B cell (primary cell): Measurements from ENCODE around the gene XYLT1. TPM values are rescaled to one million over a fixed set of nuclear protein-coding genes. Genes with fewer than 3 reads are reported as not detected.

Experiments
- ATAC-seq: fragments of 200-7000 bp; cut with Tn5 transposase; one replicate; pipeline ENCODE4 v1.10.0; 2021; ENCODE audit warnings: low read depth, mild to moderate bottlenecking, moderate number of reproducible peaks, moderate library complexity
- CTCF ChIA-PET: fragments of 350-600 bp; sonication (Branson Sonifier 250); formaldehyde crosslinking; loops from one replicate; lab custom pipeline; 2021; ENCODE audit warnings: antibody characterized with exemption, inconsistent platforms; lab: Charles Lee
- POLR2A ChIA-PET: fragments of 350-600 bp; sonication (Branson Sonifier 250); formaldehyde crosslinking; loops from one replicate; lab custom pipeline; 2021; ENCODE audit warnings: antibody characterized with exemption; lab: Charles Lee
- DNase-seq: peaks from one replicate; pipeline ENCODE4 v3.0.0; 2013
- H2AFZ ChIP-seq: 2 replicates; pipeline ENCODE4 v1.6.1; 2012; ENCODE audit warnings: mild to moderate bottlenecking, low read depth, low read length; ENCODE audit not compliant: insufficient read depth, poor library complexity, severe bottlenecking
- H3K27ac ChIP-seq, 2 donors: 1 replicate in 1 of 2; 2 replicates in 1 of 2; pipeline ENCODE4 v1.5.1; 2012 to 2013; ENCODE audit warnings: low read length in 2 of 2, mild to moderate bottlenecking in 2 of 2, moderate library complexity in 1 of 2
- H3K27me3 ChIP-seq, 4 experiments: fragments of 200-600 bp in 1 of 4; sonication (generic) in 1 of 4; replicated peaks in 1 of 4; 1 replicate in 2 of 4; 2 replicates in 2 of 4; pipeline versions ENCODE4 v1.6.1 to v1.7.0; 2013 to 2016; ENCODE audit warnings: low read length in 3 of 4, mild to moderate bottlenecking in 2 of 4, mixed read lengths in 1 of 4, moderate library complexity in 1 of 4; ENCODE audit not compliant: insufficient read depth in 4 of 4, control insufficient read depth in 3 of 4; ENCODE audit errors: control extremely low read depth in 1 of 4
- H3K36me3 ChIP-seq, 2 experiments: replicated peaks in 1 of 2; 1 replicate in 1 of 2; 2 replicates in 1 of 2; pipeline versions ENCODE4 v1.6.1 to v1.7.1; 2013; ENCODE audit warnings: low read length in 1 of 2; ENCODE audit not compliant: insufficient read depth in 2 of 2, control insufficient read depth in 1 of 2; ENCODE audit errors: control extremely low read depth in 1 of 2, extremely low read depth in 1 of 2
- H3K4me1 ChIP-seq, 2 donors: fragments of 200-600 bp in 1 of 2; sonication (generic) in 1 of 2; 1 replicate in 1 of 2; 2 replicates in 1 of 2; pipeline versions ENCODE4 v1.5.1 to v1.6.1; 2013 to 2017; ENCODE audit warnings: low read length in 2 of 2; ENCODE audit not compliant: control insufficient read depth in 2 of 2, insufficient read depth in 2 of 2
- H3K4me2 ChIP-seq: replicated peaks from 2 replicates; pipeline ENCODE3; 2012; ENCODE audit warnings: mild to moderate bottlenecking, low read depth, low read length; ENCODE audit not compliant: poor library complexity, severe bottlenecking
- H3K4me3 ChIP-seq, 5 experiments: fragments of 200-600 bp in 1 of 5; sonication (generic) in 1 of 5; 1 replicate in 3 of 5; 2 replicates in 2 of 5; pipeline versions ENCODE4 v1.5.1 to v1.7.0; 2011 to 2016; ENCODE audit warnings: low read length in 4 of 5, mild to moderate bottlenecking in 4 of 5, low read depth in 2 of 5, control low read depth in 1 of 5, moderate library complexity in 1 of 5; ENCODE audit not compliant: insufficient read depth in 1 of 5; ENCODE audit errors: control extremely low read depth in 1 of 5, extremely low read depth in 1 of 5
- H3K79me2 ChIP-seq: fragments of 200-600 bp; sonication (generic); one replicate; pipeline ENCODE4 v1.6.0; 2016; ENCODE audit warnings: low read length; ENCODE audit not compliant: control insufficient read depth, insufficient read depth
- H3K9ac ChIP-seq: fragments of 200-600 bp; sonication (generic); 2 replicates; pipeline ENCODE4 v1.6.1; 2017; ENCODE audit warnings: mild to moderate bottlenecking, low read length, moderate library complexity
- H3K9me3 ChIP-seq, 3 donors: one replicate each; pipeline versions ENCODE4 v1.6.1 to v1.7.1; 2013; ENCODE audit warnings: low read length in 2 of 3; ENCODE audit not compliant: control insufficient read depth in 2 of 3, insufficient read depth in 1 of 3; ENCODE audit errors: control extremely low read depth in 1 of 3
- H4K20me1 ChIP-seq: 2 replicates; pipeline ENCODE4 v1.6.0; 2012; ENCODE audit warnings: mild to moderate bottlenecking, low read length; ENCODE audit not compliant: insufficient read depth, control insufficient read depth, poor library complexity, severe bottlenecking
- H3K27ac Mint-ChIP-seq: one replicate; pipeline ENCODE4 v1.8.0; 2021; ENCODE audit warnings: mixed read lengths
- H3K27me3 Mint-ChIP-seq: one replicate; pipeline ENCODE4 v1.8.0; 2021; ENCODE audit warnings: mixed read lengths
- H3K4me1 Mint-ChIP-seq: one replicate; pipeline ENCODE4 v1.8.0; 2021; ENCODE audit warnings: mixed read lengths
- H3K4me3 Mint-ChIP-seq: one replicate; pipeline ENCODE4 v1.8.0; 2021; ENCODE audit warnings: mixed read lengths
- H3K9me3 Mint-ChIP-seq: one replicate; pipeline ENCODE4 v1.8.0; 2022; ENCODE audit warnings: mixed read lengths; ENCODE audit not compliant: insufficient read depth
- CTCF ChIP-seq: fragments of 200-600 bp; IDR thresholded peaks from one replicate; pipeline ENCODE4 v1.8.0; 2022; ENCODE audit warnings: antibody characterized with exemption, mild to moderate bottlenecking
- EZH2 ChIP-seq: IDR thresholded peaks from 2 replicates; pipeline ENCODE4 v1.6.1; 2012; ENCODE audit warnings: borderline replicate concordance, low read depth, mild to moderate bottlenecking, moderate library complexity, low read length; ENCODE audit not compliant: insufficient read depth, poor library complexity, severe bottlenecking
- WGBS: methylation state at CpG from one replicate; pipeline ENCODE4 v1.1.5; 2013; ENCODE audit warnings: missing lambda C conversion rate; ENCODE audit not compliant: insufficient coverage; 5-methylcytosine and 5-hydroxymethylcytosine counted together
- intact Hi-C: fragments of 100-400 bp; cut with micrococcal nuclease; formaldehyde crosslinking; loops from one replicate; pipeline ENCODE4 v1.10.0; 2022
- polyA plus RNA-seq: library from polyadenylated mRNA; depleted of rRNA; stranded (reverse); fragments of >200 nt; gene quantifications from 2 replicates; pipeline ENCODE4 v1.2.3, GENCODE V29; 2012
- total RNA-seq, 2 donors: library from RNA; stranded (reverse); fragments of 120-200 nt in 1 of 2; gene quantifications; 1 replicate in 1 of 2; 2 replicates in 1 of 2; pipeline versions ENCODE4 v1.2.3 to v1.2.4, GENCODE V29; 2013 to 2022

XYLT1 gene
- total and polyA plus RNA-seq, 2 donors (not counting 1 experiment from before 2014, with no cell fraction given), result 8.7 to 59.6 TPM

- Histone ChIP-seq H3K27me3 (no peaks in the 10 kb centered on the region), H3K4me3 (peak overlapping the region in 4 of 5 experiments; percentile 23 to 48 (median 34)), H3K4me1 (peaks cover 64 to 79% of the 10 kb centered on the region in 2 donors), H3K79me2 (peaks cover 90% of the 10 kb centered on the region), H4K20me1 (no peaks in the 10 kb centered on the region), H3K36me3 (peaks cover 0 to 5% of the 10 kb centered on the region in 2 experiments), H2AFZ (peak overlapping the region; percentile 56), H3K4me2 (peak overlapping the region; percentile 82), H3K9ac (peak overlapping the region; percentile 55), H3K27ac (peak overlapping the region; percentile 72 to 73), H3K9me3 (peaks cover 0 to 3% (median 0%) of the 10 kb centered on the region in 3 donors)
- Mint-ChIP-seq H3K27ac (peak overlapping the region; percentile 97), H3K9me3 (no peaks in the 10 kb centered on the region), H3K27me3 (no peaks in the 10 kb centered on the region), H3K4me3 (peak overlapping the region; percentile 91), H3K4me1 (peaks cover 72% of the 10 kb centered on the region)
- ChIA-PET CTCF (interaction anchor here (0.9 to 3.5 kb wide), 9 partner anchors 25 to 136 kb away, joined by 3 to 30 read pairs (median 8); no protein-coding TSS in a partner anchor), POLR2A (interaction anchor here (0.7 kb wide), 1 partner anchor 39 kb away, joined by 3 read pairs; no protein-coding TSS in a partner anchor)
- DNase-seq, result no peak
- no peak for TF ChIP-seq EZH2
- TF ChIP-seq CTCF, result no peak
- WGBS, result 82% methylated on average over 7 of the region's 8 CpGs
- intact Hi-C loops, result no loop called here
- ATAC-seq, result no peak
Observed at GRCh38 chr16:17414916-17415315, 55.8 kb downstream of the XYLT1 start.

- H3K9me3 ChIP-seq, result peaks cover 0 to 3% (median 0%) of the 10 kb centered on the region in 3 donors
- ATAC-seq, result peak; percentile 48
- H3K4me3 Mint-ChIP-seq, result peak overlapping the region; percentile 91
- no peaks in the 10 kb centered on the region for H3K27me3 Mint-ChIP-seq
- H3K4me1 Mint-ChIP-seq, result peaks cover 75% of the 10 kb centered on the region
- H3K4me3 ChIP-seq, result peak overlapping the region in 4 of 5 experiments; percentile 23 to 48 (median 34)
- H3K27ac Mint-ChIP-seq, result peak overlapping the region; percentile 97
- no peaks in the 10 kb centered on the region for H4K20me1 ChIP-seq
- H3K79me2 ChIP-seq, result peaks cover 92% of the 10 kb centered on the region
- 0% methylated on average over 3 of the region's 8 CpGs for WGBS
- TF ChIP-seq EZH2 (no peak), CTCF (no peak)
- peak overlapping the region; percentile 72 to 73 for H3K27ac ChIP-seq
- ChIA-PET POLR2A (no interaction called here), CTCF (interaction anchor here (0.7 to 3.5 kb wide), 8 partner anchors 19 to 136 kb away, joined by 3 to 30 read pairs (median 9); no protein-coding TSS in a partner anchor)
- peak overlapping the region; percentile 56 for H2AFZ ChIP-seq
- intact Hi-C loops, result no loop called here
- peak overlapping the region; percentile 82 for H3K4me2 ChIP-seq
- H3K4me1 ChIP-seq, result peaks cover 69 to 84% of the 10 kb centered on the region in 2 donors
- no peaks in the 10 kb centered on the region for H3K27me3 ChIP-seq
- H3K9me3 Mint-ChIP-seq, result no peaks in the 10 kb centered on the region
- H3K9ac ChIP-seq, result peak overlapping the region; percentile 55
- peak; percentile 70 for DNase-seq
- H3K36me3 ChIP-seq, result peaks cover 0 to 5% of the 10 kb centered on the region in 2 experiments
Observed at GRCh38 chr16:17414421-17414820, 56.3 kb downstream of the XYLT1 start.
